Transverse colon (tissue), 4 donors: Measurements from ENCODE around the gene ZP3. TPM values are rescaled to one million over a fixed set of nuclear protein-coding genes. Genes with fewer than 3 reads are reported as not detected.
"Not testable (repeated sequence)": the region's sequence is repeated elsewhere in the genome, so short reads cannot be mapped to it uniquely, and the experiment has no call there.

ENCODE experiments used
- DNase-seq: peaks from one replicate; pipeline ENCODE4 v3.0.0-alpha.2; 2019
- H3K27ac ChIP-seq, 4 donors: fragments of 200-600 bp; sonication (generic); 2 replicates each; pipeline ENCODE4 v1.5.1; 2016 to 2018; ENCODE audit warnings: inconsistent platforms in 4 of 4
- H3K27me3 ChIP-seq: fragments of 200-600 bp; sonication (generic); 2 replicates; pipeline ENCODE4 v1.5.1; 2017; ENCODE audit warnings: inconsistent platforms
- H3K36me3 ChIP-seq, 4 donors: fragments of 200-600 bp; sonication (generic); 2 replicates each; pipeline ENCODE4 v1.5.1; 2017 to 2019; ENCODE audit warnings: inconsistent platforms in 4 of 4
- H3K4me1 ChIP-seq, 4 donors: fragments of 200-600 bp; sonication (generic); 2 replicates each; pipeline ENCODE4 v1.5.1; 2017 to 2020; ENCODE audit warnings: inconsistent platforms in 4 of 4
- H3K4me3 ChIP-seq, 4 donors: fragments of 200-600 bp; sonication (generic); 1 replicate in 1 of 4; 2 replicates in 3 of 4; pipeline versions ENCODE4 v1.5.1 to v1.6.1; 2017 to 2019; ENCODE audit warnings: inconsistent platforms in 4 of 4
- H3K9me3 ChIP-seq, 2 donors: fragments of 200-600 bp; sonication (generic); 2 replicates each; pipeline ENCODE4 v1.5.1; 2017 to 2019; ENCODE audit warnings: inconsistent platforms in 2 of 2
- CTCF ChIP-seq, 5 experiments: fragments of 200-600 bp in 3 of 5; fragments of 450-650 bp in 2 of 5; sonication (generic) in 3 of 5; IDR thresholded peaks; 1 replicate in 2 of 5; 2 replicates in 3 of 5; pipeline ENCODE4 v1.5.1; 2016 to 2017; ENCODE audit warnings: antibody characterized with exemption in 5 of 5, inconsistent platforms in 3 of 5, mild to moderate bottlenecking in 2 of 5, moderate library complexity in 1 of 5
- POLR2AphosphoS5 ChIP-seq, 3 donors: sonication (generic); formaldehyde crosslinking; IDR thresholded peaks; one replicate each; pipeline ENCODE4 v1.6.1; 2016; ENCODE audit warnings: antibody characterized with exemption in 3 of 3
- WGBS, 2 donors: methylation state at CpG; one replicate each; pipeline ENCODE4 v1.1.5; 2018; ENCODE audit warnings: low coverage in 1 of 2; 5-methylcytosine and 5-hydroxymethylcytosine counted together
- in situ Hi-C, 4 donors: fragments of 200-750 bp; cut with MboI; loops; one replicate each; pipeline versions ENCODE4 v1.15.0 to v1.15.1; 2017; ENCODE audit warnings: low sequenced_read_pairs in 3 of 4, low pct_ligation_motif_present in 1 of 4, low pct_unique_long_range_greater_than_20kb in 1 of 4
- intact Hi-C: fragments of 100-400 bp; cut with DNase I; formaldehyde crosslinking; loops from one replicate; pipeline ENCODE4 v1.15.1; 2023; ENCODE audit warnings: low total_unique reads
- total RNA-seq, 4 donors: library from RNA; depleted of rRNA; stranded (reverse); fragments of >200 nt; gene quantifications; one replicate each; pipeline ENCODE4 v1.1.0, GENCODE V29; 2016

Gene ZP3
- total RNA-seq, 4 donors from 2014 or later: 3.0 to 3.4 TPM; not detected in 2

- H3K4me1 ChIP-seq, intact Hi-C loops, H3K36me3 ChIP-seq, H3K27me3 ChIP-seq, H3K9me3 ChIP-seq, in situ Hi-C loops, H3K4me3 ChIP-seq, H3K27ac ChIP-seq: not testable (repeated sequence)
- WGBS, 2 donors: 20% methylated on average over 2 of the region's 4 CpGs; no CpG with 5 or more reads in 1 of the 2 donors
- peak; percentile 72 for DNase-seq
- TF ChIP-seq POLR2AphosphoS5 (IDR thresholded peaks at IDR 0.05): peak in 1 of 3 donors; percentile 26
Measured at GRCh38 chr7:76458504-76458903, 33.8 kb downstream of the ZP3 start.

- H3K4me1 ChIP-seq: peaks cover 0 to 12% (median 3%) of the 10 kb centered on the region in 4 donors
- H3K4me3 ChIP-seq, H3K27me3 ChIP-seq, H3K36me3 ChIP-seq, DNase-seq, in situ Hi-C loops, intact Hi-C loops, H3K27ac ChIP-seq, H3K9me3 ChIP-seq: not testable (repeated sequence)
- 87% methylated on average over 16 of the region's 20 CpGs; no CpG with 5 or more reads in 1 of the 2 donors for WGBS, 2 donors
Measured at GRCh38 chr7:76460767-76461166, 36.0 kb downstream of the ZP3 start.

GRCh38 chr7:76461464-76462101, 36.8 kb downstream of the ZP3 start, which contains the start of gene DTX2:
Gene DTX2, plus strand, starts transcription at chr7:76461709. Its CDS starts 18,801 bp downstream, at chr7:76480510.
- peak in 1 of 5 experiments; percentile 21 for TF ChIP-seq CTCF (IDR thresholded peaks at IDR 0.05)
- H3K4me3 ChIP-seq: peak within 1 kb of the TSS; percentile 49 to 77 (median 54)
- peak within 1 kb of the TSS; percentile 73 to 89 (median 86) for H3K27ac ChIP-seq
- DNase-seq: peak; percentile 33
- H3K4me1 ChIP-seq: peaks cover 0 to 15% (median 4%) of the 10 kb centered on the region in 4 donors
- intact Hi-C loops, in situ Hi-C loops, H3K9me3 ChIP-seq, H3K27me3 ChIP-seq, H3K36me3 ChIP-seq: not testable (repeated sequence)
- no CpG with 5 or more reads among the region's 54 CpGs for WGBS, 2 donors

GRCh38 chr7:76462271-76462882, 37.6 kb downstream of the ZP3 start:
- H3K9me3 ChIP-seq, H3K36me3 ChIP-seq, DNase-seq, in situ Hi-C loops, H3K27me3 ChIP-seq, intact Hi-C loops, H3K27ac ChIP-seq, H3K4me3 ChIP-seq: not testable (repeated sequence)
- no CpG with 5 or more reads among the region's 17 CpGs for WGBS, 2 donors
- H3K4me1 ChIP-seq: peaks cover 0 to 19% (median 7%) of the 10 kb centered on the region in 4 donors

- H3K36me3 ChIP-seq, H3K4me3 ChIP-seq, H3K9me3 ChIP-seq, intact Hi-C loops, in situ Hi-C loops, H3K27me3 ChIP-seq: not testable (repeated sequence)
- WGBS, 2 donors: 31% methylated on average over 4 of the region's 5 CpGs; no CpG with 5 or more reads in 1 of the 2 donors
- peaks cover 0 to 23% (median 9%) of the 10 kb centered on the region in 4 donors for H3K4me1 ChIP-seq
- peak; percentile 25 for DNase-seq
- peak overlapping the region in 3 of 4 donors; percentile 37 to 67 (median 53) for H3K27ac ChIP-seq
Measured at GRCh38 chr7:76464959-76465358, 40.2 kb downstream of the ZP3 start.

- peak overlapping the region in 1 of 4 donors; percentile 4 for H3K27ac ChIP-seq
- H3K4me3 ChIP-seq, intact Hi-C loops, DNase-seq, H3K36me3 ChIP-seq, H3K27me3 ChIP-seq, in situ Hi-C loops, H3K9me3 ChIP-seq: not testable (repeated sequence)
- no CpG with 5 or more reads among the region's 8 CpGs for WGBS, 2 donors
- peaks cover 0 to 23% (median 9%) of the 10 kb centered on the region in 4 donors for H3K4me1 ChIP-seq
Measured at GRCh38 chr7:76465950-76466349, 41.2 kb downstream of the ZP3 start.
